Hepatic stellate cell (primary cell): Measurements from ENCODE around the gene CREBBP.

Experiments used
- DNase-seq: peaks from one replicate; pipeline ENCODE4 v3.0.0; 2011; ENCODE audit warnings: low spot score

CREBBP gene

DNA sequence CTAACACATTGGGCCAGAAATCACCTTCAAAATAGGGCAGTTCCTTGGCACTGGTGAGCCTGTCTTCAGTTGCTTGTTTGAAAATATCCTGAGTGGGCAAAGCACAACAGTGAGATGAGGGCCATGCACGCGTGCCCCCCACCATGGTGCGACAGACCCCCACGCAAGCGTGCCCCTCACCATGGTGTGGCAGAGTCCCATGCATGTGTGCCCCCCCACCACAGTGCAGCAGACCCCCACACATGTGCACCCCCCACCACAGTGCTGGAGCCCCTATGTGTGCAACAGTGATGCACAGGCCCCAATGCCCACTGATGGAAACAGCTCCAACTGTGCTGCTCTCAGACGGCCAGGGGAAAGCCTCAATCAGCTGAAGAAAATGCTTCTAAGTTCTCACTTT lies 144.4 kb downstream of the CREBBP start:
- DNase-seq = no peak

GRCh38 chr16:3735541-3735940 lies 145.0 kb downstream of the CREBBP start:
- DNase-seq = no peak

DNA sequence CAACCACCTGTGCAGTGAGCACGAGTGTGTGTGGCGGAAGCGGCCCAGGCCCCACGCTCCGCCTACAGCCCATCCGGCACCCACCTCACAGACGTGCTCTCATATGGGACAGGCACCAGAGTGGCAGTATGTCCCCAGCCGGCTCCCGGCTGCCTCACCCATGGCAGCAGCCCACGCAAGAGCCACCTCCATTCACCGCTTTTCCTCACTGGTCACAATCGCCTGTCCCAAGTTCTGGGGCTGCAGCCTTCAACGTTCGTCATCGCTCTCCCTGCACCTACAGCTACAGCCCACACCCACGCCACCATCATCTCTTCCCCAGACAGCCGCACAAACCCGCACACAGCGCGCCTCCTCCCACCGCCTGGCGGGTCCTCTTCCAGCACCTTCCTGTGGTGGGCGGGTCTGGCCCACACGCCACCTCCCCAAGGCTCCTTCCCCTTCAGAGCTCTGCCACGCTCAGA lies 145.7 kb downstream of the CREBBP start:
- DNase-seq = no peak

DNA sequence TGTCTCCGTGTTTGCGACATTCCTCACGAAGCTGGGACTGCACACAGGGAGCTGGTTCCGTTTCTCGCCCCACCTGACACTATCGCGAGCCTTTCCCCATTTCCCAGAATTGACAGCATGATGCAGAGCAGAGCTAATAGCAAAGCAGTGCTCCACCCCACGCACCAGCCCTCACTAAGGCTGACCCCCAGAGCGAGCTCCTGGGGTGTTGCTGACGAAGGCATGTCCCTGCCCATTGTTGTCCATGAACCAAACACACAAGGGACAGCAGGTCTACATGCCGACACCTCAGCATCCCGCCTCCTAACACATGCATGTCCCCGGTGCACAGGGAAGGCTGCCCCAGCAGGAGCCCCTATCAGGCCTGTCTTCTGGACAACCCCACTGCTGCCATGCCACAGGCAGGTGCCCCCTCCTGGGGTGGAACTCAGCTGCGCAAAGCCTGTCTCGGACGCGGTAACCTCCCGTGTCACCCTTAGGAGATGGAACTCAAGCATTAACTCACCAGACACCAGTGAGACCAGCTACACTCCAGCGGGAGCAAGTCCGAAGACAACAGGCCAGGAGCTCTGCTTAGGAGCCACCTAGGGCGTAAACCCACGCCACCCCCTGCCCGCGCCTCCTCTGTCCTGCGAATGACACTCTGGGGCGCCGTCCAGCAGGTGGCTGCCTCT lies 146.3 kb downstream of the CREBBP start:
- no peak for DNase-seq

DNA sequence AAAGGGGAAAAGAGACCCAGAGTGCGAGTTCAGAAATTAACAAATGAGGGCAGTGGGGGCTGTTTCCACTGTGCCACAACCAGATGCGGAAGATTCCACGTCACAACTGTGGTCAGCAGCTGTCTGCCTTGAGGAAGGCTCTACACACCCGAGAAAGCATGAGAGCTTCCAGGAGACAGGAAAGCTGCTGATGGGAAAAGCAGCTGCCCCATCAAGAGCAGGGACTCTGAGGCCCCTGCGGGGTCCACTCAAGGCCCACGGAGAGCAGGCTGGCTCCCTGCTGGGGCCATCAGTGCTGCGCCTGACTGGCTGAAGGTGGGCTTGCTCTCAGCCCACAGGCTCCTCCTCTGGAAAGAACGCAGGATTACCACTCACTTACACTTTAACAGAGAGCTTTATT lies 148.3 kb downstream of the CREBBP start:
- no peak for DNase-seq

GRCh38 chr16:3731126-3731935 lies 149.2 kb downstream of the CREBBP start:
- DNase-seq = no peak

DNA sequence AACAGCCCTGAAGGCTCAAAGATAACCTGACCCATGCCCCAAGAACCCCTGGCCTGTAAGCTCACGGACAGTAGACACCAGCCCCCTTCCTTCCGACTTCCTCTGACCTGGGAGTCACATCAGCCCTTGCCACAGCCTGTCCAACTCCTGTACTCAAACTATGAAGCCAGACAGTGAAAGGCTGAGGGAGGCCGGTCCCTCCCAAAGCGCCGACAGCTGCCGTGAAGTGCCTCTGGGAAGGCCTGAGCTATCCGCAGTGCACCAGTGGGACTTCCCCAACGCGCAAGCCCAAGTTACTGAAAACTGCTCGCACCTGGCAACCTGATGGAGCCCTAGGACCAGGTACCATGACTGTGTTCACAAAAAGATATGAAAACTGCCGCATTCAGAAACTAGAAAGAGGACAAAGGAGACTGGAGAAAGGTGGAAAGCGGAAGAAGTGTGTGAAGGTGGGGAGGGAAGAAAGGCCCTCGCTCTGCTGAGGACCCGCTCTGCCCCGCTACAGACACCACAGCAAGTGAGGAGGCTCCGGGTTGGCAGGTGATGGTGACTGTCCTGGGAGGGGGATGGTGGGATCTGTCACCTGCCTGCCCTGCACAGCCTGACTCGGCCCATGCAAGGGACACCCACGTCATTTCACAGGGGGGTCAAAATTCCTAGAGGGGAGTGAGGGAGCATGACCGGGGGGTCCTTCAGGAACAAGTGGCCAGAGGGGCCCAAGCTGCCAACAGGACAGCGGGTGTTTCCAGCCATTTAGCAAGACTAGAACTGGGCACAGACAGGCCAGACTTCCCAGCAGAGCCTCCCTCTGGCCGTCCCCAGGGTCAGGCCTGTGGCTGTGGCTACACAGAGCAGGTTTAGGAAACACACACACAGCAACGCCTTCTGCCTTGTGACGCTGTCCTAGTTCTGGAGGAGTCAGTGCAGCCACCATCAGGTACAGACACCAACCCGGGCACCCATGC lies 150.1 kb downstream of the CREBBP start:
- DNase-seq = no peak

DNA sequence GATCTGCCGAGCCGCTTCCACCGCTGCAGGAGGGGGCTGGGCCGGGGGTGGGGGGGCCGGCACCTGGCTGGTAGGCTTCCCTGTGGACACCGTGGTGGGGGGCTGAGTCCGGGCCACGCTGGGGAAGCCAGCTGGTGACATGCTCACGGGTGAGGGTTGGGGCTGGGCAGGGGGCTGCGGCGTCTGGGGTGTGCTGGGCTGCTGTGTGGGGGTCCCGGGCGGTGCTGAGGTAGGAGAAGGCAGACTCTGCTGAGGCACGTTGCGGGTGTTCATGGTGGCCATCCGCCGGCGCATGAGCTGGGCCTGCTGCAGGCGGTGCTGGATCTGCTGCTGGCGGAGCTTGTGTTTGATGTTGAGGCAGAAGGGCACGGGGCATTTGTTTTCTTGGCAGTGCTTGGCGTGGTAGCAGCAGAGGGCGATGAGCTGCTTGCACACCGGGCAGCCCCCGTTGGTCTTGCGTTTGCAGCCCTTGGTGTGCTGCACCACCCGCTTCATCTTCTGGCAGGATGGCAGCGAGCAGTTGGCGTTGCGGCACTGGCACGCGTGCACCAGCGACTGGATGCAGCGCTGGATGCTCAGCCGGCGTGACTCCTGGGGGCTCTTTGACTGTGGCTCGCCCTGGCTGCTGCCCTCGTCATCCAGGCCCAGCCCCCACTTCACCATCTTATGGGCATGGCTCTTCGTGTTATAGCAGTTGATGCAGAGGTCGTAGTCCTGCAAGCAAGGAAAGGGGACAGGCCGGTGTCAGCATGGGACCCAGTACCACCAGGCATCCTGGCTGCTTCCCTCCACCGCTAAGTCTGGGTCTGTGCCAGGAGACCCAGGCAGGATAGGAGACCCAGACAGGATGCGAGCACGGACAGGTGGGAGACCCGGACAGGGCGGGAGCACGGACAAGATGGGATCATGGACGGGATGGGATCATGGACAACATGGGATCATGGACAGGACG lies 151.1 kb downstream of the CREBBP start:
- DNase-seq = no peak

- no peak for DNase-seq
Measured at GRCh38 chr16:3728424-3729160, 151.9 kb downstream of the CREBBP start.

DNA sequence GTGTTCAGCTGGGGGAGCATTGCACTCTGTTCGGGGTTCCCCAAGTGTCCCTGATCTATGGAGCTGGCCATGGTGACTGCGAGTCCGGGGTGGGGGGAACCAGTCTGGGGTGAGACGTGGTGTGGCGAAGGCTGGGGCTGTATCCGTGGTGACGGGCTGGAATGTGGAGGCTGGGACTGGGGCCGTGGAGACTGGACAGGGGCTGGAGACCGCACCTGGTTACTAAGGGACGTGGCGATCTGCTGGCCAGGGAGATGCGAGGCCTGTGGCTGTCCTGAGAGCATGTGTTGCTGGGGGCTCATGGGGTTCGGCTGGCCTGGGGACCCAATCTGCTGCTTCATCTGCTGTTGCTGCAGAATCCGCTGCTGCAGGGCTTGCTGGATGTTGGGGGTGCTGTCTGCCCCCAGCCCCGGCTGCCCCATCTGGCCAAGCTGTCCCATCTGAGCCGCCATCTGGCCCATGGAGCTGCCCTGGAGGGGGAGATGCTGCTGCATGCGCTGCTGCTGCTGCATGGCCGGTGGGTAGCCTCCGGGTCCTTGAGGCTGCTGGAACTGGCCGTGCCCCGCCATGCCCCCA lies 152.6 kb downstream of the CREBBP start:
- DNase-seq = no peak

DNA sequence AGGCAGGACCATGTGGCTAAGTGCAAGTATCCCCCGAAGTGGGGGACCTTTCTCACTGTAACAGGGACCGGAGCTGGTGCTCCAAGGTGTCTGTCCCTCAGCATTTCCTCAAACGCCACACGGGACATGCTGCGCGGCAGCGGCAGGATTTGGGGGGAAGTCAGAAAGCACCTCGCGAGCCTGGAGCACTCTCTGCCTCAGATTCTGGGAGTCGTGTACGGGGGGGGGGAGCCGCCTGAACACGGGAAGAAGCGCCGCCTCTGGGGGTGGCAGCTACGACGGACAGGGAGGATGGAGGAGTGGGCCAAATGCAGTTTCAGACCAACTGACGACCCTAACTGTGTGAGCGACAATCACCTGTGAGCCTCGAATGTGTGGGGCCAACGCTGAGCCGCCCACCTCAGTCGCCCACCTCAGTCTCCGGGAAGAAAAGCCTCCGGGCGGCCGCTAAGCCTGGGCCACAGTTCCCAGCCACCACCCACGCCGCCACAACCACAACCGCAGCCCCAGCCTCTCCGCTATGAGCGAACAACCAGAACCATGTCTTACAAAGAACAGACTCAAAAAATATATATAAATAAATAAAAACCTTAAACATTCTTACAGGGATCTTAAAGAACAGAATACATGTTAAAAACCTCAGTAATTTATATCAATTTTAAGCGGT lies 154.4 kb downstream of the CREBBP start:
- DNase-seq = no peak

GRCh38 chr16:3725276-3725675 lies 155.2 kb downstream of the CREBBP start:
- DNase-seq = no peak

DNA sequence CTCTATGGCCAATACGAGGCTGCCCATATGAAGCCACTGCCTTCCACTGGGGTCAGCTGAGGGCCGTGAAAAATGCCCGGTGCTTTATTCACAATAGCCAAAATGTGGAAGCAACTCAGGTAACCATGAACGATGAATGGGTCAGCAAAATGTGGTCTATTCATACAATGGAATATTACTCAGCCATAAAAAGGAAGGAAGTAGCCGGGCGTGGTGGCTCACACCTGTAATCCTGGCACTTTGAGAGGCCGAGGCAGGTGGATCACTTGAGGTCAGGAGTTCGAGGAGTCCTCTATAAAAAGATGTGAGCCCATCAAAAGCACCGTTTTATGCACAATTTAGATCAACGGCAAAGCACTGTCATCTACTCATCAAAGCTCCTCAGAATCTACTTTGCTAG lies 158.0 kb downstream of the CREBBP start:
- DNase-seq = no peak

DNA sequence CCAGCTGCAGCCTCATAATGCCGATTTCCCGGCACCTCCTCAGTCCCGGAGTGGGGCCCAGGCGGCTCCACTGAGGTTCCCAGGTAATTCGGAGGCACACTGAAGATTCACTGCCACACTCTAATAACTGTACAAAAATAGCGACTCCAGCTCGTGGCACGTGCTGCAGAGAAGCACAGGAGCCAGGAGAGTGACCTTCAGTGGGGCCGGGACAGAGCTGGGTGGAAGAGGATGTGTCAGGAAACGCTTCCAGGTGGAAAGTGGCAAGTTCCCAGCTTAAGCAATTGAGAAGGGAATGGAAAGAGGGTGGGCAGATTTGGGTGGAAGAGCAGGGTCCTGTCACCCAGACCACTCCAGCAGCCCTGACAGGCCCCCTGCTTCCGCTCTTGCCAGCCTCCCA lies 160.1 kb downstream of the CREBBP start:
- no peak for DNase-seq

- DNase-seq = no peak
Measured at GRCh38 chr16:3718628-3719027, 161.9 kb downstream of the CREBBP start.

- no peak for DNase-seq
Measured at GRCh38 chr16:3718019-3718391, 162.5 kb downstream of the CREBBP start.

GRCh38 chr16:3717235-3718018 lies 163.1 kb downstream of the CREBBP start, which contains the start of gene TRAP1:
TSS of gene TRAP1 (minus strand) at chr16:3717524. CDS start at chr16:3717508, 16 bp downstream.
- peak; percentile 94 for DNase-seq

DNA sequence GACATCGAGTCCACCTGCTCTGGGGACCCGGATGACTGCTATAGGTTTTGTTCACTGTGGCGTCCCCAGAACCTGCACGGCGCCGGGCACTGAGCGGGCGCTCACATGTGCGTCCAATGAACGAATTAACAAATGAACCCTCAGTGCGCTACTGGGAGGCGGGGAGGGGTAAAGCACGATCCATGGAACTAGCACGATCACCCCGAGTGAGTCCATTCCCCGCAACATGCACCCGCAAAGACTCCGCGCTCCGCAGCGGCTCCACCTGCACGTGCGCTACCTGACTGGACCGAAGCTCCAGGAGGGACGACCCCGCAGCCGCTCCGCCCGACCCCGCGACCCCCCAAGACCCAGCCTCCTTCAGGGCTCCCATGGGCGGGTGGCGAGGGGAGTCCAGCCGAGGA lies 163.7 kb downstream of the CREBBP start:
- peak; percentile 16 for DNase-seq

DNA sequence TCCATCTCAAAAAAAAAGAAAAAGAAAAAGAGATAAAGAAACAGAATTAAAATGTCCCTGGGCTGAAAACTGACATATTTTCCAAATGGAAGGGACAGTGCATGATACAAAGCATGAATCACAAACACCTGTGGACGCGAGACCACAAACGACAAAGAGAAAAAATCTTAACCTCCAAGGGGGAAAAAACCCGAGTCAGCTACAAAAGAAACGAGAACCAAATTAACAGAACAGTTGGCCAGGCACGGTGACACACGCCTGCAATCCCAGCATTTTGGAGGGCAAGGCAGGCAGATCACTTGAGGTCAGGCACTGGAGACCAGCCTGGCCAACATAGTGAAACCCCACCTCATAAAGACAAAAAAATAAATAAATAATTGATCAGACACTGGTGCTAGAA lies 165.1 kb downstream of the CREBBP start:
- no peak for DNase-seq
